Vagina (tissue), 2 donors: Measurements from ENCODE around the gene HDC. TPM values are rescaled to one million over a fixed set of nuclear protein-coding genes. Genes with fewer than 3 reads are reported as not detected.

Experiments
- DNase-seq, 2 donors: peaks; one replicate each; pipeline ENCODE4 v3.0.0-alpha.2; 2017; ENCODE audit errors: extremely low spot score in 2 of 2
- H3K27ac ChIP-seq: fragments of 200-600 bp; sonication (generic); one replicate; pipeline ENCODE4 v1.5.1; 2019
- H3K27me3 ChIP-seq: fragments of 200-600 bp; sonication (generic); one replicate; pipeline ENCODE4 v1.5.1; 2019
- H3K36me3 ChIP-seq, 2 donors: fragments of 200-600 bp; sonication (generic); one replicate each; pipeline ENCODE4 v1.5.1; 2017 to 2019
- H3K4me1 ChIP-seq: fragments of 200-600 bp; sonication (generic); one replicate; pipeline ENCODE4 v1.5.1; 2019
- H3K4me3 ChIP-seq, 2 donors: fragments of 200-600 bp; sonication (generic); 1 replicate in 1 of 2; 2 replicates in 1 of 2; pipeline ENCODE4 v1.5.1; 2016 to 2019
- H3K9me3 ChIP-seq: fragments of 200-600 bp; sonication (generic); one replicate; pipeline ENCODE4 v1.5.1; 2019
- POLR2A ChIP-seq, 2 donors: fragments of 450-650 bp; IDR thresholded peaks; one replicate each; pipeline ENCODE4 v1.6.1; 2017; ENCODE audit warnings: antibody characterized with exemption in 2 of 2, mild to moderate bottlenecking in 2 of 2, moderate library complexity in 2 of 2
- POLR2AphosphoS5 ChIP-seq, 2 donors: sonication (generic); formaldehyde crosslinking; IDR thresholded peaks; one replicate each; pipeline ENCODE4 v1.9.0; 2017; ENCODE audit warnings: antibody characterized with exemption in 2 of 2, mild to moderate bottlenecking in 2 of 2, low read depth in 1 of 2; ENCODE audit not compliant: insufficient read depth in 1 of 2
- intact Hi-C: fragments of 100-400 bp; cut with DNase I; formaldehyde crosslinking; loops from one replicate; pipeline ENCODE4 v1.15.1; 2023
- total RNA-seq: library from RNA; depleted of rRNA; stranded (reverse); fragments of >200 nt; gene quantifications from one replicate; pipeline ENCODE4 v1.2.3, GENCODE V29; 2016
- TF ChIP-seq, protein P1 (sequence below), 3 experiments: fragments of 450-650 bp in 2 of 3; fragments of 200-600 bp in 1 of 3; sonication (generic) in 1 of 3; IDR thresholded peaks; one replicate each; pipeline ENCODE4 v1.5.1; 2017 to 2019; ENCODE audit warnings: antibody characterized with exemption in 3 of 3, mild to moderate bottlenecking in 2 of 3, moderate library complexity in 2 of 3

The HDC gene
- total RNA-seq, 1 donor from 2014 or later, result 0.49 TPM

DNA sequence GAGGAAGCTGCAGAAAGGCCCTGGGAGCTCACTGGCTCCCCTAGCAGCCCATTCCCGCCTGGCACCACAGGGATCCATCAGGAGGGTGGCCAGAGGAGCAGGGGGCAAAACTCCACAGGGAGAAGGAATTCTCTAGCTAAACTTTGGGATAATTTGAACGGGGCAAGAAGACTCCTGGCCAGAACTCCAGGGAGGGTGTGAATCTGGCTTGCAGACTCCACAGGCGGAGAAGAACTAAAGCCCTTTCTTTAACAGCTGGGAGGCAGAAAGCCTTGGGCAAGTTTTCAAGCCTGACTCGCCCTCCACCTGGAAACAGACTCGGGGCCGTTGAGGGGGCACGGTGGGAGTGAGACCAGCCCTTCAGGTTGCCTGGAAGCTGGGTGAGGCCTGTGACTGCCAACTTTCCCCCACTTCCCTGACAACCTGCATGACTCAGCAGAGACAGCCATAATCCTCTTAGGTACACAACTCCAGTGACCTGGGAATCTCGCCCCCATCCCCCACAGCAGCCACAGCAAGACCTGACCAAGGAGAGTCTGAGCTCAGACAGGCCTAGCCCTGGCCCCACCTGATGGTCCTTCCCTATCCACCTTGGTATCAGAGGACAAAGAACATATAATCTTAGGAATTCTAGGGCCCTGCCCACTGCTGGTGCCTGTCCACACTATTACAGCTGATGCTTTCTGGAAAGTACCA lies 54.9 kb downstream of the HDC start:
- no peak overlapping the region for H3K27ac ChIP-seq
- H3K4me1 ChIP-seq, result no peaks in the 10 kb centered on the region
- H3K27me3 ChIP-seq, result no peaks in the 10 kb centered on the region
- H3K36me3 ChIP-seq, result no peaks in the 10 kb centered on the region
- no peak for DNase-seq
- no peak overlapping the region for H3K4me3 ChIP-seq
- H3K9me3 ChIP-seq, result no peaks in the 10 kb centered on the region
- no peak for TF ChIP-seq POLR2AphosphoS5 (IDR thresholded peaks at IDR 0.05; ENCODE audit: insufficient read depth in 1 of 2, low read depth in 1 of 2)
- TF ChIP-seq, protein P1, sequence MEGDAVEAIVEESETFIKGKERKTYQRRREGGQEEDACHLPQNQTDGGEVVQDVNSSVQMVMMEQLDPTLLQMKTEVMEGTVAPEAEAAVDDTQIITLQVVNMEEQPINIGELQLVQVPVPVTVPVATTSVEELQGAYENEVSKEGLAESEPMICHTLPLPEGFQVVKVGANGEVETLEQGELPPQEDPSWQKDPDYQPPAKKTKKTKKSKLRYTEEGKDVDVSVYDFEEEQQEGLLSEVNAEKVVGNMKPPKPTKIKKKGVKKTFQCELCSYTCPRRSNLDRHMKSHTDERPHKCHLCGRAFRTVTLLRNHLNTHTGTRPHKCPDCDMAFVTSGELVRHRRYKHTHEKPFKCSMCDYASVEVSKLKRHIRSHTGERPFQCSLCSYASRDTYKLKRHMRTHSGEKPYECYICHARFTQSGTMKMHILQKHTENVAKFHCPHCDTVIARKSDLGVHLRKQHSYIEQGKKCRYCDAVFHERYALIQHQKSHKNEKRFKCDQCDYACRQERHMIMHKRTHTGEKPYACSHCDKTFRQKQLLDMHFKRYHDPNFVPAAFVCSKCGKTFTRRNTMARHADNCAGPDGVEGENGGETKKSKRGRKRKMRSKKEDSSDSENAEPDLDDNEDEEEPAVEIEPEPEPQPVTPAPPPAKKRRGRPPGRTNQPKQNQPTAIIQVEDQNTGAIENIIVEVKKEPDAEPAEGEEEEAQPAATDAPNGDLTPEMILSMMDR (IDR thresholded peaks at IDR 0.05), result no peak
- no peak for TF ChIP-seq POLR2A (IDR thresholded peaks at IDR 0.05)
- intact Hi-C loops, result no loop called here

DNA sequence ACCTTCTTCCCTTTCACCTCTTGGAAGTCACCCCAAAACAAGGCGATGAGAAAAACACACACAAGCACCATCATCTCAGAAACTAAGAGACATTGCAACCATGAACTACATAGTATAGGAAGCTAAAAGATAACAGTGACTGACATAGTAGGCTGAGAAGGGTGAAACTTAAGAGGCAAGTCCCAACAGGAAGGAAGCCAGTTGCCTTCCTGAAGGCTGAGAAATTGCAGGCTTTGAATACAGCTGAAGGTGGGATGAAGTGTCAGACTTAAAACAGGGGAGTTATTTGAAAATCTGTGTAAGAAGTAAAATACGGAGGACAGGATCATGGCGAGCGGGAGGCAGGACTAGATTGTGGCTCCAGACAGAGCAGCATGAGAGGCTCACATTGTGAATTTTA lies 55.7 kb downstream of the HDC start:
- Histone ChIP-seq H3K36me3 (no peaks in the 10 kb centered on the region), H3K9me3 (no peaks in the 10 kb centered on the region), H3K4me1 (no peaks in the 10 kb centered on the region), H3K27ac (no peak overlapping the region), H3K4me3 (no peak overlapping the region), H3K27me3 (no peaks in the 10 kb centered on the region)
- DNase-seq, result no peak
- intact Hi-C loops, result no loop called here
- TF ChIP-seq, protein P1 (IDR thresholded peaks at IDR 0.05), result no peak
- TF ChIP-seq POLR2A (IDR thresholded peaks at IDR 0.05) (no peak), POLR2AphosphoS5 (IDR thresholded peaks at IDR 0.05; ENCODE audit: insufficient read depth in 1 of 2, low read depth in 1 of 2) (no peak)

DNA sequence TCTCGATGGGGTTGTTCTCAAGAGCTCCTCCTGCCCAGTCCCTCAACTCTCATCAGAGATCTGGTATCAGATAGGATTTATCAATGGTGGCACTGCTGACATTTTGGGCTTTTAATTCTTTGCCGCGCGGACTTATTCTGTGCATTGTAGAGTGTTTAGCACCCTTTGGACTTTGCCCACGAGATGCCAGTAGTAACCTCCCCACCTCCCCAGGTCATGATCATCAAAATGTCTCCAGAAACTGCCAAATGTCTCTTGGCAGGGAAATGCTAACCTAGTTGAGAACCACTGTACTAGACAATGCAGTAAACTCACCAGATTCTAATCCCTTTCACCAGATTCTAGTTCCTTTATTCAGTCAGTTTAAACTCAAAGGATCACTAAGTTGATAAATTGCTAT lies 59.5 kb downstream of the HDC start:
- no peaks in the 10 kb centered on the region for H3K36me3 ChIP-seq

DNA sequence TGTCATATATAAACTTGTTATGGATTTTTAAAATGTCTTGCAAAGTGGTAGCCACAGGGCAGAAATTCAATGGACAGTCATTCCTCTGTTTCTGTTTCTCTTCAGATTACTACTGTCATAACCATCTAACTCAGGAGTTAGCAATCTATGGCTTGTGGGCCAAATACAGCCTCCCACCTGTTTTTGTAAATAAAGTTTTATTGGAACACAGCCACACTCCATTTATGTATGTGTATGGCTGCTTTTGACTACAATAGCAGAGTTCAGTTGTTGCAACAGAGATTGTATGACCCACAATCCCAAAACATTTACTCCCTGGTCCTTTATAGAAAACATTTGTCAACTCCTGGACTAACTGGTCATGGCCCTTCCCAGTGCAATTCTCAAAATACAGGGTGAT lies 63.5 kb downstream of the HDC start:
- DNase-seq, result no peak
- TF ChIP-seq POLR2A (IDR thresholded peaks at IDR 0.05) (no peak), POLR2AphosphoS5 (IDR thresholded peaks at IDR 0.05; ENCODE audit: insufficient read depth in 1 of 2, low read depth in 1 of 2) (no peak)
- TF ChIP-seq, protein P1 (IDR thresholded peaks at IDR 0.05), result no peak
- Histone ChIP-seq H3K4me3 (no peak overlapping the region), H3K36me3 (no peaks in the 10 kb centered on the region), H3K27me3 (no peaks in the 10 kb centered on the region), H3K4me1 (no peaks in the 10 kb centered on the region), H3K27ac (no peak overlapping the region), H3K9me3 (no peaks in the 10 kb centered on the region)
- intact Hi-C loops, result no loop called here

More for the DNA sequence above, 59.5 kb downstream of the HDC start:
- H3K27ac ChIP-seq, result no peak overlapping the region
- no peaks in the 10 kb centered on the region for H3K9me3 ChIP-seq
- no peaks in the 10 kb centered on the region for H3K4me1 ChIP-seq
- H3K4me3 ChIP-seq, result no peak overlapping the region
- no peak for TF ChIP-seq POLR2A (IDR thresholded peaks at IDR 0.05)
- TF ChIP-seq POLR2AphosphoS5 (IDR thresholded peaks at IDR 0.05; ENCODE audit: insufficient read depth in 1 of 2, low read depth in 1 of 2), result no peak
- TF ChIP-seq, protein P1 (IDR thresholded peaks at IDR 0.05), result no peak
- no peak for DNase-seq
- intact Hi-C loops, result no loop called here
- H3K27me3 ChIP-seq, result no peaks in the 10 kb centered on the region

DNA sequence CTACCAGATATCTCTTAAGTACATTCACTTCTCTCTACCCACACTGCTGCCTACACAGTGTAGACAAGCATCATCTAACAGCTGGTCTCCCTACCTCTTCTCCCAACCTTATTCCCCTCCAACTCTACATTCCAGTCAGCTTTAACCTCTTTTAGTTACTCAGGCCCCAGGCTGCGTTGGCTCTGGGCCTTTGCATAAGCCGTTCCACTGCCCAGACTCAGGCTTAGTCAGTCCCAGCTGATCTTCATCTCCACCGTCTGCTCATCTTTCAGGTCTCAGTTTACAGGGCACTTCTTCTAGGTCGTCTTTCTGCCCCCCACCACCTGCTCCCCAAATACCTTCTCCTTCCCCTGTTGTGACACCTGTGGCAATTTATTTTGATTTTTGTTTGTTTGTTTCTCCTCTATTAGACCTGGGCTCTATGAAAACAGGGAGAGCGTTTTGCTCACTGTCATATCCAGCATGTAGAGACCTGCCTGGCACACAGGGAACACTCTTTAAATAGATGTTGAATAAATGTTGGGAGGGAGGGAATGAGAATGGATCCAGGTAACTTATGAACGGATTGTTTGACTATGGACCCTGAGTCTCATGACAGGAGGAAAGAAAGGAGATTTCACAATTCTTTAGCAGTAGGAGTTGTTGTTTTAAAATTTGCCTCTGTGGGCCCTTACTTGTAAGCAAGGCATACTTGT lies 72.5 kb downstream of the HDC start:
- Histone ChIP-seq H3K27me3 (no peaks in the 10 kb centered on the region), H3K4me1 (no peaks in the 10 kb centered on the region), H3K9me3 (no peaks in the 10 kb centered on the region), H3K27ac (no peak overlapping the region), H3K36me3 (no peaks in the 10 kb centered on the region), H3K4me3 (no peak overlapping the region)
- DNase-seq, result no peak
- TF ChIP-seq POLR2AphosphoS5 (IDR thresholded peaks at IDR 0.05; ENCODE audit: insufficient read depth in 1 of 2, low read depth in 1 of 2), result no peak
- no peak for TF ChIP-seq POLR2A (IDR thresholded peaks at IDR 0.05)
- TF ChIP-seq, protein P1 (IDR thresholded peaks at IDR 0.05), result no peak
- intact Hi-C loops, result no loop called here
